Activated CD4-positive, alpha-beta T cell treated with anti-CD3 and anti-CD28 coated beads, Interleukin-2, amount 10 ng/mL, durations not matched to agents 24 days and 14 days (primary cell): ENCODE data around the gene CNPY3. TPM values are rescaled to one million over a fixed set of nuclear protein-coding genes. Genes with fewer than 3 reads are reported as not detected.
"Not testable (repeated sequence)": the region's sequence is repeated elsewhere in the genome, so short reads cannot be mapped to it uniquely, and the experiment has no call there.

ENCODE experiments used
- DNase-seq: peaks from one replicate; pipeline ENCODE4 v3.0.0; 2022
- H3K27ac Mint-ChIP-seq: one replicate; pipeline ENCODE4 v1.8.0; 2022; ENCODE audit warnings: mild to moderate bottlenecking, mixed read lengths
- H3K27me3 Mint-ChIP-seq: one replicate; pipeline ENCODE4 v1.8.0; 2022; ENCODE audit warnings: mixed read lengths
- H3K36me3 Mint-ChIP-seq: one replicate; pipeline ENCODE4 v1.8.0; 2022; ENCODE audit warnings: low read depth, mild to moderate bottlenecking, mixed read lengths
- H3K4me1 Mint-ChIP-seq: one replicate; pipeline ENCODE4 v1.8.0; 2021; ENCODE audit warnings: mixed read lengths
- H3K4me3 Mint-ChIP-seq: one replicate; pipeline ENCODE4 v1.8.0; 2022; ENCODE audit warnings: mild to moderate bottlenecking, moderate library complexity, mixed read lengths
- H3K9me3 Mint-ChIP-seq: one replicate; pipeline ENCODE4 v1.8.0; 2021; ENCODE audit warnings: mixed read lengths
- intact Hi-C: fragments of 100-400 bp; cut with micrococcal nuclease; formaldehyde crosslinking; loops from one replicate; pipeline ENCODE4 v1.15.1; 2023
- total RNA-seq: library from RNA; stranded (reverse); gene quantifications from 2 replicates; pipeline ENCODE4 v1.2.3, GENCODE V29; 2022

The CNPY3 gene
- 45.9 and 49.0 TPM in 2 replicates for total RNA-seq

- H3K27ac Mint-ChIP-seq, result peak within 1 kb of the TSS; percentile 98
- intact Hi-C loops, result loop anchor here (1.0 to 2.0 kb wide), 10 partner anchors 28 to 242 kb away; partner anchors contain the start of genes CUL7, KLC4, KLHDC3 and MRPL2
Observed at GRCh38 chr6:42928986-42929820, at the start of gene CNPY3. TSS of gene CNPY3 (plus strand) at chr6:42929480. CDS start at chr6:42929571, 91 bp downstream.

GRCh38 chr6:42880240-42880817, 49.0 kb upstream of the CNPY3 start:
- Mint-ChIP-seq H3K4me3 (peak overlapping the region; percentile 97), H3K27ac (peak overlapping the region; percentile 100), H3K36me3 (peaks cover 36% of the 10 kb centered on the region), H3K4me1 (peaks cover 17% of the 10 kb centered on the region)
- H3K27me3 Mint-ChIP-seq, intact Hi-C loops, H3K9me3 Mint-ChIP-seq, DNase-seq: not testable (repeated sequence)

More at GRCh38 chr6:42928986-42929820, at the start of gene CNPY3:
- Mint-ChIP-seq H3K4me3 (peak within 1 kb of the TSS; percentile 91), H3K27me3 (no peaks in the 10 kb centered on the region), H3K36me3 (peaks cover 32% of the 10 kb centered on the region), H3K4me1 (peaks cover 34% of the 10 kb centered on the region), H3K9me3 (no peaks in the 10 kb centered on the region)
- DNase-seq, result peak; percentile 98

GRCh38 chr6:42880871-42881270, 48.4 kb upstream of the CNPY3 start:
- DNase-seq, H3K27me3 Mint-ChIP-seq, intact Hi-C loops, H3K9me3 Mint-ChIP-seq: not testable (repeated sequence)
- H3K36me3 Mint-ChIP-seq, result peaks cover 42% of the 10 kb centered on the region
- peak overlapping the region; percentile 97 for H3K4me3 Mint-ChIP-seq
- H3K27ac Mint-ChIP-seq, result peak overlapping the region; percentile 100
- peaks cover 17% of the 10 kb centered on the region for H3K4me1 Mint-ChIP-seq

GRCh38 chr6:42885702-42886101, 43.6 kb upstream of the CNPY3 start:
- Mint-ChIP-seq H3K4me3 (no peak overlapping the region), H3K9me3 (no peaks in the 10 kb centered on the region), H3K36me3 (peaks cover 50% of the 10 kb centered on the region), H3K27ac (no peak overlapping the region), H3K4me1 (peaks cover 23% of the 10 kb centered on the region), H3K27me3 (no peaks in the 10 kb centered on the region)
- DNase-seq, result no peak
- intact Hi-C loops, result no loop called here

GRCh38 chr6:42888201-42888600, 41.1 kb upstream of the CNPY3 start:
- H3K9me3 Mint-ChIP-seq, H3K27me3 Mint-ChIP-seq, intact Hi-C loops, DNase-seq, H3K27ac Mint-ChIP-seq, H3K4me3 Mint-ChIP-seq: not testable (repeated sequence)
- Mint-ChIP-seq H3K4me1 (peaks cover 26% of the 10 kb centered on the region), H3K36me3 (peaks cover 43% of the 10 kb centered on the region)

DNA sequence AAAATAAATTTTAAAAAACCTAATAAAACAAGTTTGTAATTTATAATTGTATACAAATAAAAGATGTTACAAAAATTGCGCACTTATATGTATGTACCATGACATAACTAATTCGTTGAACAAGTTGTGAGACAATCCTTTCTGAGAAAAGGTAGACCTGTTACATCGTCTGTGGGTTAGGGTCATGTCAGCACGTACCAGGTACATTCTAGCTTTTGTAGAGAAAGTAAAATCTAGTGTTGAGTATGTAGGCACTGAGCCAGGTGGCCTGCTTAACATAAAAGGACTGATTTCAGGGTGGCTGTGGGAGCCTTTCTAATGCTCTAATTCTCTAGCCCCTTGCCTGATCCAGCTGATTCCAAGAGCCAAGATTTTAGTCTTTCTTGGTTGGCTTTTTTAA, 39.5 kb upstream of the CNPY3 start:
- H3K9me3 Mint-ChIP-seq, result no peaks in the 10 kb centered on the region
- H3K27ac Mint-ChIP-seq, result peak overlapping the region; percentile 98
- H3K4me1 Mint-ChIP-seq, result peaks cover 21% of the 10 kb centered on the region
- peaks cover 29% of the 10 kb centered on the region for H3K36me3 Mint-ChIP-seq
- H3K4me3 Mint-ChIP-seq, result peak overlapping the region; percentile 96
- intact Hi-C loops, result loop anchor here (1.0 to 5.0 kb wide), 5 partner anchors 11 to 163 kb away; partner anchors contain the start of genes BICRAL, CNPY3 and RPL7L1
- H3K27me3 Mint-ChIP-seq, result no peaks in the 10 kb centered on the region
- no peak for DNase-seq

DNA sequence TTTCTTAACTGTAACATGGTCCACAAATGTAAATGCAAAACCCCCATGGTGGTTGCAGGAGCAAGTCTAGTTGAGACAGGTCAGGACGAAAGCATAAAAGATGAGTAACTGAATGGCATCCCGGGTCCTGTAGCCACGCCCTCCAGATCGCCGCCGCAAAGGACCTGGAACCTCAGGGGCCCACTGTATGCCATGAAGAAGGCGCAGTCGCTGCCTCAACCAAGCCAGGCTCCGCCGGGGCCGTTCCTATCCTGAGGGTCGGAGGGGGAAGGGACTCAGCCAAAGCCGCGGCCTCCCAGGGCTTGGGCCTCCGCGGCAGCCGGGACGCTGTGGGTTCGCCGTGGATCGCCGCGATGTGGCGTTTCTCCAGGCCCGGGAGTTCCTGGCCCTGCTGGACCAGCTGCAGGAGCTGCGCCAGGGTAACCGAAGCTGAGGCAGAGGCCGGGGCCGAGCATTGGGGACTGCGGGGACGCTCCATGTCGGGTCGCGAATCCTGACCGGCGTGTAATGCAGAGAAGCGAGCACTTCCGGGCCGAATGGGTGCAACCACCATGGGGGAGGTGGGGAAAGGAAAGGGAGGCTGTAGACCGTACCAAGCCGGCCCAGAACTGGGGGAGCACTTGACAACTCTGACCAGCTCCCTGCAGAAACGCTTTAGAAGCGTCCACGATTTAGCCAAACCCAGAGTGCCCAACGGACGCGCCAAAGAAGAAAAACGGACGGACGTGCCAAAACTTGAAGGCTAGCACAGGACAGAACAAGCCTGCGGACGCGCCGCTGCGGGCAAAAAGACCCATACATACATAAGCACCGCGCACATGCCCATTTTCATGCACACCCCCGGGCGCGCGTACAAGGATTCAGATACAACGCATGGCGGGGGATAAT, 38.7 kb upstream of the CNPY3 start:
- H3K4me1 Mint-ChIP-seq, result peaks cover 21% of the 10 kb centered on the region
- peaks cover 22% of the 10 kb centered on the region for H3K36me3 Mint-ChIP-seq
- DNase-seq, result peak; percentile 97
- no peaks in the 10 kb centered on the region for H3K27me3 Mint-ChIP-seq
- H3K4me3 Mint-ChIP-seq, result peak overlapping the region; percentile 96
- peak overlapping the region; percentile 98 for H3K27ac Mint-ChIP-seq
- H3K9me3 Mint-ChIP-seq, result no peaks in the 10 kb centered on the region
- intact Hi-C loops, result loop anchor here (1.0 to 5.0 kb wide), 5 partner anchors 11 to 163 kb away; partner anchors contain the start of genes BICRAL, CNPY3 and RPL7L1

- Mint-ChIP-seq H3K4me3 (peak overlapping the region; percentile 96), H3K27me3 (no peaks in the 10 kb centered on the region), H3K27ac (peak overlapping the region; percentile 98), H3K4me1 (peaks cover 21% of the 10 kb centered on the region), H3K36me3 (peaks cover 15% of the 10 kb centered on the region), H3K9me3 (no peaks in the 10 kb centered on the region)
- intact Hi-C loops, result loop anchor here (2.0 to 5.0 kb wide), 2 partner anchors 108 to 164 kb away; partner anchors contain the start of gene BICRAL
- no peak for DNase-seq
Observed at GRCh38 chr6:42891199-42891722, 38.0 kb upstream of the CNPY3 start.

GRCh38 chr6:42894041-42894828, 35.0 kb upstream of the CNPY3 start:
- not testable (repeated sequence) for H3K36me3 Mint-ChIP-seq, DNase-seq, H3K27me3 Mint-ChIP-seq, H3K9me3 Mint-ChIP-seq, H3K27ac Mint-ChIP-seq, H3K4me3 Mint-ChIP-seq
- intact Hi-C loops, result loop anchor here (5.0 kb wide), 1 partner anchor 167 kb away; no protein-coding TSS in a partner anchor
- H3K4me1 Mint-ChIP-seq, result peaks cover 15% of the 10 kb centered on the region

DNA sequence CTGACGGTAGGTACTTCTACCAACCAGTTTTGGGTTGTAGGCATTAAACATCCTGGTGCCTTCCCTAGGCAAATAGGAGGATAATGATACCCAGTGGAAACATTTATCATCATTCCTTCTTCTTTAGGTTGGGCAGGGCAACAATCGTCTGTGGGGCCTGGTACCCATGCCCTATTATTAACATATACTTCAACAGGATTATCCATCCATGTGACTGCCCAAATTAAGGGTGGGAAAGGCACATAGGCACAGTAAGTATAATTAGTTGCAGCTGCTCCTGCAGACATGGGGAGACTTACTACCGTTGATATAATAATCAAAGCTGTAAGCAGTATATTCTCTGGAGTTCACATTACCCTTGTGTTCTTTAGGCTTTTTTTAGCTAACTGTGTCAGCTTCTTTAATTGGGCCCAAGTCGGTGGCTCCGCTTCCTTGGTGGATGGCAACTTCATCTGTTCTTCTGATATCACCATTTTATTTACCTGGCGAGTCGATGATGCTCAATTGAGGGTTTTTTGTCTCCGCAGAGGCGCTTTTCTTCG, 33.0 kb upstream of the CNPY3 start:
- no peaks in the 10 kb centered on the region for H3K9me3 Mint-ChIP-seq
- H3K27ac Mint-ChIP-seq, result no peak overlapping the region
- H3K27me3 Mint-ChIP-seq, result no peaks in the 10 kb centered on the region
- H3K4me3 Mint-ChIP-seq, result no peak overlapping the region
- H3K36me3 Mint-ChIP-seq, result no peaks in the 10 kb centered on the region
- intact Hi-C loops, result no loop called here
- H3K4me1 Mint-ChIP-seq, result peaks cover 3% of the 10 kb centered on the region
- DNase-seq, result no peak

DNA sequence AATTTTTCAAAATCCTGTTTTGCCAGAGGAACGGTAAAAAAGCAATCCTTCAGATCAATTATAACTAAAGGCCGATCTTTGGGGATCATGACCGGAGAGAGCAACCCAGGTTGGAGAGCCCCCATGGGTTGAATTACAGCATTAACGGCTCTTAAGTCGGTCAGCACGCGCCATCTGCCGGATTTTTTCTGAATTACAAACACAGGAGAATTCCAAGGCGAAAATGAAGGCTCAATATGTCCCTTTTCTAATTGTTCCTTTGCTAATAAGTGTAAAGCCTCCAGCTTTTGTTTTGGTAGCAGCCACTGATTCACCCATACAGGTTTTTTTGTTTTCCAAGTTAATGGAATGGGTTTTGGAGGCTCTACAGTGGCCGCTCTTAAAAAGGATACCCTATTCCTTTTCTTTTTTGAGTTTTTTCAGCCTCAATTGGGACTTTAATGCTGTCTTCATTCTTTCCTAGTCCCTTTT, 30.4 kb upstream of the CNPY3 start:
- no peaks in the 10 kb centered on the region for H3K27me3 Mint-ChIP-seq
- no peaks in the 10 kb centered on the region for H3K36me3 Mint-ChIP-seq
- H3K9me3 Mint-ChIP-seq, result no peaks in the 10 kb centered on the region
- peaks cover 17% of the 10 kb centered on the region for H3K4me1 Mint-ChIP-seq
- DNase-seq, result peak; percentile 93
- no peak overlapping the region for H3K27ac Mint-ChIP-seq
- no peak overlapping the region for H3K4me3 Mint-ChIP-seq
- intact Hi-C loops, result loop anchor here (1.0 to 2.0 kb wide), 2 partner anchors 20 to 238 kb away; partner anchors contain the start of gene RPL7L1

DNA sequence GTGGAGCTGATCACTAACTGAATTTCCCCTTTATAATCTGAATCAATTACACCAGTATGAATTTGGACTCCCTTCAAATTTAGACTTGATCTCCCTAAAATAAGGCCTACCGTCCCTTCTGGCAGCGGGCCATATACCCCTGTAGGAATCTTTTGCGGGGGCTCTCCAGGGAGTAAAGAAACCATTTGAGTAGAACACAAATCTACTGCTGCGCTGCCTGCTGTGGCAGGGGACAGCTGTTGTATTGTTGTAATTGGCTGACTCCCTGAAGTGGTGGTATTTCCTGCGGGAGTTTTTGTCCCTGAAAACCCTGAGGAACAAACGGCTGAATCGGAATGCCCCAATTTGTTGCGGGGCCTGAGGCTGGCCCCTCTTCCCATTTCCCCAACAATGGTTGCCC, 29.4 kb upstream of the CNPY3 start:
- H3K27ac Mint-ChIP-seq, result no peak overlapping the region
- H3K4me3 Mint-ChIP-seq, result no peak overlapping the region

More for the DNA sequence above, 29.4 kb upstream of the CNPY3 start:
- intact Hi-C loops, result loop anchor here (1.0 to 2.0 kb wide), 3 partner anchors 21 to 239 kb away; partner anchors contain the start of genes CNPY3 and RPL7L1
- no peak for DNase-seq
- H3K9me3 Mint-ChIP-seq, result no peaks in the 10 kb centered on the region
- peaks cover 17% of the 10 kb centered on the region for H3K4me1 Mint-ChIP-seq
- no peaks in the 10 kb centered on the region for H3K36me3 Mint-ChIP-seq
- no peaks in the 10 kb centered on the region for H3K27me3 Mint-ChIP-seq
